Kidney (tissue), 14 donors: ENCODE measurements around the gene TCF7L2. TPM values are rescaled to one million over a fixed set of nuclear protein-coding genes. Genes with fewer than 3 reads are reported as not detected.

ENCODE experiments used
- DNase-seq, 5 donors: peaks; one replicate each; pipeline ENCODE4 v3.0.0-alpha.2; 2013 to 2020
- FAIRE-seq: peaks from 2 replicates; lab custom pipeline; 2012; peaks lifted over from hg19 to GRCh38; lab: Jason Lieb, UNC
- H3K27ac ChIP-seq, 2 donors: one replicate each; pipeline ENCODE4 v1.7.0; 2013; ENCODE audit warnings: low read depth in 2 of 2, low read length in 2 of 2, inconsistent platforms in 1 of 2
- H3K27me3 ChIP-seq: one replicate; pipeline ENCODE4 v1.7.1; 2013; ENCODE audit warnings: low read length, inconsistent platforms; ENCODE audit not compliant: control insufficient read depth, insufficient read depth
- H3K36me3 ChIP-seq, 3 donors: one replicate each; pipeline versions ENCODE4 v1.7.0 to v1.7.1; 2013; ENCODE audit warnings: low read length in 3 of 3, control low read depth in 1 of 3, inconsistent platforms in 1 of 3; ENCODE audit not compliant: insufficient read depth in 3 of 3, control insufficient read depth in 2 of 3
- H3K4me1 ChIP-seq, 3 donors: one replicate each; pipeline versions ENCODE4 v1.7.0 to v1.7.1; 2013; ENCODE audit warnings: low read length in 3 of 3, inconsistent platforms in 1 of 3, low read depth in 1 of 3; ENCODE audit not compliant: control insufficient read depth in 2 of 3, insufficient read depth in 2 of 3
- H3K4me3 ChIP-seq, 3 donors: one replicate each; pipeline versions ENCODE4 v1.7.0 to v1.8.1; 2013; ENCODE audit warnings: low read length in 3 of 3, control low read depth in 1 of 3, inconsistent platforms in 1 of 3
- H3K9ac ChIP-seq, 3 donors: one replicate each; pipeline versions ENCODE4 v1.7.0 to v1.7.1; 2013; ENCODE audit warnings: low read length in 3 of 3, control low read depth in 1 of 3, inconsistent platforms in 1 of 3
- H3K9me3 ChIP-seq, 3 donors: one replicate each; pipeline versions ENCODE4 v1.7.0 to v1.7.1; 2013; ENCODE audit warnings: low read length in 3 of 3, control low read depth in 1 of 3, inconsistent platforms in 1 of 3; ENCODE audit not compliant: control insufficient read depth in 2 of 3, insufficient read depth in 1 of 3
- intact Hi-C: fragments of 100-400 bp; cut with DNase I; formaldehyde crosslinking; loops from one replicate; pipeline ENCODE4 v1.11.1; 2022
- polyA plus RNA-seq: library from polyadenylated mRNA; stranded (reverse); fragments of 350-450 nt; fragmentation: Illumina TruSeq; extraction: RNeasy Lipid Tissue Mini Kit (QIAGEN cat#74804); gene quantifications from one replicate; pipeline ENCODE4 v1.2.3, GENCODE V29; 2014; ENCODE audit warnings: low read depth, low replicate concordance; ENCODE audit not compliant: insufficient read depth
- total RNA-seq: library from RNA; stranded (reverse); fragmentation: NEBNext Ultra II Directional; extraction: Animal tissue kit (Norgen Biotek cat#: 25700); gene quantifications from one replicate; pipeline ENCODE4 v1.2.1, GENCODE V29; 2021
- TF ChIP-seq, protein P1 (sequence below): IDR thresholded peaks from 3 replicates; pipeline ENCODE4 v1.5.1; 2012; ENCODE audit warnings: mild to moderate bottlenecking, moderate library complexity, borderline replicate concordance; ENCODE audit not compliant: insufficient read depth; ENCODE audit errors: extremely low read depth
- donor health status: control.
- donor health status: control.
- donor health status: control.
- donor health status: control.
- donor health status: control.
- donor health status: DM: yes; HTN: yes; CAD: no.
- donor health status: Normal renal cell carcinoma (clear cell type).

TCF7L2 gene
- total and polyA plus RNA-seq, 2 donors from 2014 or later: 6.5 to 32.4 TPM

DNA sequence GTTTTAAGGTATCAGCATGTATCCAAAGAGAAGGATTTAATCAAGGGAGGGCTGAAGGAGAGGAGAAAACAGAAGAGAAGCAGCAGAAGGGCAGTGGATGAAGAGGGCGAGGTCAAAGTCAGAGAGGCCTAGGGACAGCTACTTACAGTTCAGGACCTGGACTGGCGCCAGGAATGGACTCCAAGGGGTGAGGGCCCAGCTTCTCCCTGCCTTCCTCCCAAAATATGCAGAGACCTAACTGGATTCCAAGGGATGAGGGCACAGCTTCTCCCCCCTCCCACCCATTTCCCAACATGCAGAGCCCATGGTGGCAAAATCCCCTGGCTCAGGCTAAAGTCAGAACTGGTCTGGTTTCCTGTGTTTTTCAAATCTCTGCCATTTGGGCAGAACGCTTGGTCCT is 3.4 kb upstream of the TCF7L2 start:
- Histone ChIP-seq H3K36me3 (no peaks in the 10 kb centered on the region), H3K4me3 (no peak overlapping the region), H3K27me3 (no peaks in the 10 kb centered on the region), H3K4me1 (no peaks in the 10 kb centered on the region), H3K9ac (no peak overlapping the region), H3K27ac (no peak overlapping the region), H3K9me3 (no peaks in the 10 kb centered on the region)
- FAIRE-seq (no peak), DNase-seq (no peak)
- TF ChIP-seq, protein P1, sequence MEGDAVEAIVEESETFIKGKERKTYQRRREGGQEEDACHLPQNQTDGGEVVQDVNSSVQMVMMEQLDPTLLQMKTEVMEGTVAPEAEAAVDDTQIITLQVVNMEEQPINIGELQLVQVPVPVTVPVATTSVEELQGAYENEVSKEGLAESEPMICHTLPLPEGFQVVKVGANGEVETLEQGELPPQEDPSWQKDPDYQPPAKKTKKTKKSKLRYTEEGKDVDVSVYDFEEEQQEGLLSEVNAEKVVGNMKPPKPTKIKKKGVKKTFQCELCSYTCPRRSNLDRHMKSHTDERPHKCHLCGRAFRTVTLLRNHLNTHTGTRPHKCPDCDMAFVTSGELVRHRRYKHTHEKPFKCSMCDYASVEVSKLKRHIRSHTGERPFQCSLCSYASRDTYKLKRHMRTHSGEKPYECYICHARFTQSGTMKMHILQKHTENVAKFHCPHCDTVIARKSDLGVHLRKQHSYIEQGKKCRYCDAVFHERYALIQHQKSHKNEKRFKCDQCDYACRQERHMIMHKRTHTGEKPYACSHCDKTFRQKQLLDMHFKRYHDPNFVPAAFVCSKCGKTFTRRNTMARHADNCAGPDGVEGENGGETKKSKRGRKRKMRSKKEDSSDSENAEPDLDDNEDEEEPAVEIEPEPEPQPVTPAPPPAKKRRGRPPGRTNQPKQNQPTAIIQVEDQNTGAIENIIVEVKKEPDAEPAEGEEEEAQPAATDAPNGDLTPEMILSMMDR: no peak
- intact Hi-C loops: no loop called here

DNA sequence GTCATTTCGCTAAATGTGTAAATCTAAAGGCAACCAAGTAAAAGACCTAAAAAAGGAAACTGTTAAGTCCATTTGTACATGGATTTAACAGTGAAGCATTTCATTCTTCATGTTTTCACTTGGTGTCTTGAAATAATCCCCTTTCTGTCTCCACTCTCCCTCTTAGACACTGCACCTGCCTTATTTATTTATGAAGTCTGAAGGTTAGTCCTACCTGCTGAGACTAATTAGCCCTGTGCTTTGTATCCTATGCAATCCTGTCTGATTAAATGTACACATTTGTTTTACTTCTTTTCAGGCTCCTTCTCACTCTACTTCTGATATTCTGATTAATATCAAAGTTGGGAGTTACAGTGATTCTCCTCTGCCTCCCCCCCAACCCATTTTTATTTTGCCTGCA is 1.9 kb upstream of the TCF7L2 start:
- Histone ChIP-seq H3K27me3 (no peaks in the 10 kb centered on the region), H3K4me3 (no peak overlapping the region), H3K9ac (no peak overlapping the region), H3K9me3 (no peaks in the 10 kb centered on the region), H3K4me1 (no peaks in the 10 kb centered on the region), H3K36me3 (no peaks in the 10 kb centered on the region), H3K27ac (peak overlapping the region in 1 of 2 donors; percentile 2)
- TF ChIP-seq, protein P1: no peak
- intact Hi-C loops: no loop called here
- no peak for DNase-seq
- FAIRE-seq: no peak

- Histone ChIP-seq H3K9ac (peak overlapping the region in 1 of 3 donors; percentile 47), H3K27me3 (no peaks in the 10 kb centered on the region), H3K27ac (peak overlapping the region; percentile 79 to 84), H3K4me3 (peak overlapping the region; percentile 27 to 64 (median 37)), H3K4me1 (peaks cover 0 to 9% (median 5%) of the 10 kb centered on the region in 3 donors), H3K36me3 (no peaks in the 10 kb centered on the region), H3K9me3 (no peaks in the 10 kb centered on the region)
- intact Hi-C loops: no loop called here
- peak; percentile 74 for FAIRE-seq
- DNase-seq: no peak
- TF ChIP-seq, protein P1: no peak
Observed at GRCh38 chr10:112949143-112949823, 764 bp upstream of the TCF7L2 start.
